GM18505 (cell line): ENCODE measurements around the gene EHD1.

ENCODE experiments used
- ATAC-seq: cut with Tn5 transposase; IDR thresholded peaks from one replicate; pipeline ENCODE4 v1.9.1; 2021; ENCODE audit not compliant: unreplicated experiment
- POLR2A ChIP-seq: IDR thresholded peaks from 4 replicates; pipeline ENCODE4 v1.6.1; 2011; ENCODE audit warnings: borderline replicate concordance; ENCODE audit not compliant: insufficient read depth, insufficient read length; ENCODE audit errors: extremely low read depth

Gene EHD1

DNA sequence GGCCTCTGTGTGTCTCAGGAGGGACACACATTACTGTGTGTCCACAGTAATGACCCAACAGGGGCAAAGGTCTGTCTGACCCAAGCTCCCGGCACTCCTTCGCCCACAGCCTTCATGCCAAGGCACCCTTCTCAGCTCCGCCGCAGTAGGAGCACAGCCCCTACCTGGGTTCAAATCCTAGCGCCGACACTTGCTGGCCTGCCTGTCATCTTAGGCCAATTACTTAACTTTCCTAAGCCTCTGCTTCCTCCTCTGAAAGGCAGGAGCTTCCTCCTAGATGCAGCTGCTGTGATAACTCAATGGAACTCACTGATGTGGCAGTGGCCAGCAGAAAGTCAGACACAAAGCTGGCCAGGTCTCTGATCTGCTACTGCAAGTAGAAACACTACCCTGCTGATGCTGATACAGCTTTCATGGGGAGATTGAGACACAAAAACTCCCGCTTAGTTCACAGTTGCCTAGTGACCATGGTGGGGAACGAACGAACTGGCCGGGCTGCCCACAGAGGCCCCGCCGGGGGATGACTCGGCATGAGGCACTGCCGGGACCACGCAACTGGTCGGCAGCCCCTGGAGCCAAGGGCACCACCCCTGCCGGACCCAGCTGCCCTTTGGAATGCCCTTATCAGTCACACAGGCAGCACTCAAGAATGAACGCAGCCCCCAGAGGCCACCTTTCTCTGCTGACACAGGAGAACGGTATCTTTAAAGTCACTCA lies 8.1 kb downstream of the EHD1 start:
- ATAC-seq, result no peak
- TF ChIP-seq POLR2A, result no peak

DNA sequence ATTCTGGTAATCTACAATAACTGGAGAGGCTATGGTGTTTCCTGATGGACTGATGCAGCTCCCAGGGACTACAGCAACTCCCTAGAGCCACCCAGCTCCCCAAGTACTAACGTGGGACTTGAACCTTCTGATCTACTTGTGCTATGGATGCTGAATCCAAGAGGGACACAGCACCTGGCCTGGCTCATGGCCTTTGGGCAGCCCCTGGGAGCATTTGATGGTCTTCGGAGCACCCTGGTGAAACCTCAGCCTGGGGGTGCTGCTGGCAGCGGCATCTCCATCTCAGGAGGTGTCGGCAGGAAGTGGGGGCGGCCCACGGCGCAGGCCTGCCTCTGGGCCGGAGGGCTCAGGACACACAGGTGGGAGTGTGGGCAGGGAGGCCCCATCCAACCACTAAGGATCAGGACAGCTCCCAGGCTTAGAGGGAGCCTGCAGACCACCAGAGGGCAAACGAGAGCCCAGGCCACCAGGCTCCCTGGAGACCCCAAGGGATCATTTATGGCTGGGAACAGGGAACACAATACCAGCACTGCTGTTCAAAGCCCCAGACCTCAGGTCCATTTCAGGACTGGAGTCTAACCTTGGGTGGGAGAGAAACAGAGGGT lies 8.7 kb downstream of the EHD1 start:
- no peak for ATAC-seq
- no peak for TF ChIP-seq POLR2A

DNA sequence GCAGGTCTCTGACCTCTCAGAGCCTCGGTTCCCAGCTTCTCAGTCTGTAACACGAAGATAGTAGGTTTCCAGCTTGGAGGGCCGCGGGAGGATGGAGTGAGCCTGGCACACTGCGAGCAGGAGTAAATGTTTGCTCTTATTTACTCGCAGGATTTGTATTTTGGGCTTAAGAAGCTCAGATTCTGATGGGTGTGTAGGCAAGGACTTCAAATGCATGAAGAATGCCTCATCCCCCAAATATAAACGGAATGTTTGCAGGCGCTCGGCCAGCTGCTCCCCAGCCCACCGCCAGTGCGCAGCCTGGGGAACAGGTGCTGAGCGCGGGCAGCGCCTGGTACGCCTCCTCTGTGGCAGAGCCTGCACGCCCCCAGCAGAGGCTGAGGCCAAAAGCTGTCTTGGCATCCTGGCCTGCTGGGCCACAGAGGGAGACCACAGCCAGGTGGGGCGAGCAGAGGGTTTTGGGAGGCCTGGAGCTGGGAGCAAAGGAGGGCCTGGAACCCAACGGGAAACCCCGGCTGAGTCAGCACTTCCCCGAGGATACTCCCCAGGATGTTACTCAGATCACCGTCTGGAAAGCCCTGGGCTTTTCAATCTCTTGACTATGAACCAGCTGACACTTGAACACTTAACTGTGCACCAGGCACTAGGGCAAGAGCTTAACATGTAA lies 9.4 kb downstream of the EHD1 start:
- TF ChIP-seq POLR2A, result no peak
- no peak for ATAC-seq

DNA sequence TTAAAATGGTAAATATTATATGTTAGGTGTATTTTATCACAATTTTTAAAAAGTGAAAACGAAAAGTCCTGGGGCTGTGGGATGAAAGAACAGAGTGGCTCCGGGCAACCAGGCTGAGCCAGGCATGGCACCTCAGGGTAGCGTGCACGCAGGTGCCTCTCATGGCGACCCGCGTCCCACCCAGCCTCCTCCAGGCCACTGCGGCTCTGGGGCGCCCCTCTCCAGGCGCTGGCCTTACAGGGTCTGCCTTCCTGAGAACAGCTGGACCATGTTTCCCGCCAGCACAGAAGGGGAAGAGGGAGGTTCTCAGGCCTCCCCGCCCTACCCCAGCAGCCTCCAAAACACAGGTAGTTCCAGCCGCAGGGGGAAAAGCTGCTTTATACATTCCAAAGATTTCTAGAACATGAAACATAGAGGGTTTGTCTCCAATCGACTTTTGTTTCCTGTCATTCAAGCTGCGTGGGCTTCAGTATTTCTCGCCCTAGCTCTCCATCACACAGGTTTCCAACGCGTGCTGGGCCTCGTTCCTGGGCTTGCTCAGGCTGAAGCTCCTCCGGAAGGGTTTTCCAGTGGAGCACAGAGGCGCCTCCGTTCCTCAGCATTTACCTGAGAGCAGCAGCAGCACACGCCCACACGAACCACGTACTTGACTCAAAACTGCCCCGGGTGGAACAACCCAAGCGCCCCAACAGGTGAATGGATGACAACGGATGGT lies 10.5 kb downstream of the EHD1 start:
- no peak for TF ChIP-seq POLR2A
- ATAC-seq, result no peak

DNA sequence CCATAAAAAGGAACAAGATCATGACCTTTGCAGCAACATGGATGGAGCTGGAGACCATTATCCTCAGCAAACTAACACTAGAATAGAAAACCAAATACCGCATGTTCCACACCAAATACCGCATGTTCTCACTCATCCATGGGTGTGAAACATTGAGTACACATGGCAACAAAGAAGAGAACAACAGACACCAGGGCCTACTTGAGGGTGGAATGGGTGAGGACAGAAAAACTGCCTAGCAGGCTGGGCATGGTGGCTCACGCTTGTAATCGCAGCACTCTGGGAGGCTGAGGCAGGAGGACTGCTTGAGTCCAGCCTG lies 12.3 kb downstream of the EHD1 start:
- peak; percentile 39 for TF ChIP-seq POLR2A
- ATAC-seq, result no peak

DNA sequence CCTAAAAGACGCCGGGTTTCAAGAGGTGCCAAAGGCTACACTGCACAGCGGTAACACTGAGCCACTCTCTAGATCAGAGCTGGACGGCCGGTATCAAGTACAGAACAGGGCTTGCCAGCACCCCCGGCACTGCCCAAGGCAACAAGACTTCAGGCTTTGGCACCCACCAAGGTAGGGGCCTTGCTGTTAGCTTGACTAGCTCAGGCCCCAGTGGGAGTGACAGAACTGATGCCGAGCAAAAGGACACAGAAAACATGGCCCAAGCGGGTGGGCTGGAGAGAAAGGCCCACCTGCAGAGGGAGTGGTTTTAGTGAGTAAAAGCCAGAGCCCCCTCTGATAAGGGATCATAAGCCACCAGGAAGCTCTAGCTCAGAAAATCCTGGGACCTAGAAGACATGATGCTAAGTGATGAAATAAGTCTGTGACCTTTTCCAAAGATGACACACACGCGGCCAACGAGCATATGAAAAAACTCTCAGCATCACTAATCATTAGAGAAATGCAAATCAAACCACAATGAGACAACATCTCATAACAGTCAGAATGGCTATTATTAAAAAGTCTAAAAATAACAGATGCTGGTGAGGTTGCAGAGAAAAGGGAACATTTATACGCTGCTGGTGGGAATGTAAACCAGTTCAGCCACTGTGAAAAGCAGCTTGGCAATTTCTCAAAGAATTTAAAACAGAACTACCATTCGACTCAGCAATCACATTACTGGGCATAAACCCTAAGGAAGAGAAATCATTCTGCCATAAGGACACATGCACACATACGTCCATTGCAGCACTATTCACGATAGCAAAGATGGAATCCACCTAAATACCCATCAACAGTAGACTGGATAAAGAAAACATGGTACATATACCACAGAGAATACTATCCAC lies 12.9 kb downstream of the EHD1 start:
- no peak for TF ChIP-seq POLR2A
- peak; percentile 24 for ATAC-seq

DNA sequence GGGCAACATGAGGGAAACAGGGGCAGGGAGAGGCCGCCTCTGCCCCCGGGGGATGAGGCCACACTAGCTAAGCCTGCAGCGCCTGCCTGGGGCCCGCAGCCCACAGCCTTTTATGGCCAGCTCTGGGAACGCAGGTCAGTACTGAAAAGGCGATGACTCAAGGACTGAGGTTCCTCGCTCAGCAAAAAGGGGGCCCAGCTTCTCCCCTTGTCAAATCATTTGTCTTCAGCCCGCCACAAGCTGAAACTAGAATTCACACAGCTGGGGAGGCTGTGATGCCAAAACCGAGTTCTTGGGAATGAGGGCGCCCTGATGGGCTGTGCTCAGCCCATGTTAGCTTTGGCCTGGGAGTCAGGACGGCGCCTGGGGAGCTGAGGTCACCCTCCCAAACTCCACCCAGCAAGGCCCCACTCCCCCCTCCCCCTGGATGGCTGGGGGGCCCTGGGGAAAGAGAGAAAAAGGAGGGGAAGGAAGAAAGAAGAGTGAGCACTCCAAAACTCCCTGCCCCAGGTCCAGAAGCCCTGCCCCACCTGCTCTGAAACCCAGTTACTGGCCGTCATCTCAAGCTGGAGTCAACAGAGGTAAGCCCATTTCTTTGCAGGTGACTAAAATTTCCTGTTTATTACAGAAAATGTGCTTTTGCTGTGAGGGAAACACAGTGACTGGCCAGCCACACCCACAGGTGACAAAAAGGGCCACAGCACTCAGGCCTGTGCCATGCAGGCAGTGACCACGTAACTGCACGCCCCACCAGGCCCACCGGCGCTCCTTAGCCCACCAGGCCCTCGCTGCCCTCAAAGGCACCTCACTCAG lies 13.7 kb downstream of the EHD1 start:
- peak; percentile 33 for ATAC-seq

DNA sequence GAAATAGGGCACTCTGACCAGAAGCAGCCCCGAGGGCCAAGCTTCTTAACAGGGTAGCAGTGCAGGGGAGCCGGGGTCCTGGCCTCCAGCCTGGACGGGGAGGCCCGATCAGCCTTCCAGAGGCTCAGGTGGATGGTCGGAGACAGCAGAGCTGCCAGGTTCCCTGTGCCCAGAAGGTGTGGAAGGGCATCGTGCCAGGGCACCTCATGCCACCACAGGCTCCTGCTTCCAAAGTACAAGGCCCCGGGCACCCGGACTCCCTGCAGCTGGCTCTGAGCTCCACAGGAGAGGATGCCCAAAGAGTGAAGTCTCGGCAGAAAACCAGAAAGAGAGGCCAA lies 14.3 kb downstream of the EHD1 start:
- no peak for TF ChIP-seq POLR2A
- no peak for ATAC-seq

More for the DNA sequence above, 13.7 kb downstream of the EHD1 start:
- TF ChIP-seq POLR2A, result peak; percentile 65

DNA sequence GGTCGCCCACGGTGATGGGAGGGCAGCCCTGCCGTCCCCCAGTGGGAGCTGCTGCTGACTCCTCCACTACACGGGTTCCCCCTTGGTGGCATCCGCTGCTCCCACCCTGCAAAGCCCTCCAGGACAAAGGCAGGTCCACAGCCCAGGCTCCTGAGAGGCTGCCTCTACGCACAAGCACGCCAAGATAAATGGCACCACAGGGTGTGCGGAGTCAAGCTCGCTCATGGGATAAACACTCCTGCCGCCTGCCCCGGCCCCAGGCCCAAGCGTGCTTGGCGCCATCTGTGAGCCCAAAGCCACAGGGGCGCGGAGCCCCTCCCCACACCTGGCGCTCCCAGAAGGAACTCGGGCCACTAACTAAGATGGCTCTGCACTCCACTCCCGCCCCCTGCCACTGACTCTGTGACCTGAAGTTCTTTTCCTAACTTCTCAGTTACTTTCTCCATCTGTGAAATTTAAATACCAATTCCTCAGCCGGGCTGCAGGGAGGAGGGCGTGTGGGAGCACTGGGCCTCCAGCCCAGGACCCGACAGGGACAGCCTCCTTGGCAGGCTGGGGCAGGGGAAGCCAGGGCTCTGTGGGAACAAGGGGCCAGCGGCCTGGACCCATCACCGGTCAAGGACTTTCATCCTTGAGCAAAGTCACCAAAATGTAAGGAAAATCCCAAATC lies 14.9 kb downstream of the EHD1 start:
- ATAC-seq, result no peak
- TF ChIP-seq POLR2A, result no peak

DNA sequence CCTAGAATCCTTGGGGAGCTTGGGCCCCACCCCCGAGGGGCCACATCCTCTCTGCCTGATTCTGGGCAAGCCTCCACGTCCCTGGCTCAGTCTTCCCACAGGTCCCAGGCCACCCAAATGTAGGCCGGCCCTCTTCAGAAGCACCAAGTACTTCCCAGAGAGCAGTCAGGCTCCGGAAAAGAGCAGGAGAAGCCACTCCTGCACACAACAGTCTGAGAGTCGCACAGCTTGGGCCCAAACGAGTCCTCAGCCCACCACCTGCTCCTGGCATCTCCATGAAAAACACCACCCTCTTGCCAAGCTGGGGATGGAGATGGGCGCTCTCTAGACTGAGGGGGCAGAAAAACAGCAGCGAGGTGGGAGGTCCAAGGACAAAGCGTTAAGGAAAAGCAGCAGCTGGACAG lies 15.4 kb downstream of the EHD1 start:
- no peak for ATAC-seq
- no peak for TF ChIP-seq POLR2A

DNA sequence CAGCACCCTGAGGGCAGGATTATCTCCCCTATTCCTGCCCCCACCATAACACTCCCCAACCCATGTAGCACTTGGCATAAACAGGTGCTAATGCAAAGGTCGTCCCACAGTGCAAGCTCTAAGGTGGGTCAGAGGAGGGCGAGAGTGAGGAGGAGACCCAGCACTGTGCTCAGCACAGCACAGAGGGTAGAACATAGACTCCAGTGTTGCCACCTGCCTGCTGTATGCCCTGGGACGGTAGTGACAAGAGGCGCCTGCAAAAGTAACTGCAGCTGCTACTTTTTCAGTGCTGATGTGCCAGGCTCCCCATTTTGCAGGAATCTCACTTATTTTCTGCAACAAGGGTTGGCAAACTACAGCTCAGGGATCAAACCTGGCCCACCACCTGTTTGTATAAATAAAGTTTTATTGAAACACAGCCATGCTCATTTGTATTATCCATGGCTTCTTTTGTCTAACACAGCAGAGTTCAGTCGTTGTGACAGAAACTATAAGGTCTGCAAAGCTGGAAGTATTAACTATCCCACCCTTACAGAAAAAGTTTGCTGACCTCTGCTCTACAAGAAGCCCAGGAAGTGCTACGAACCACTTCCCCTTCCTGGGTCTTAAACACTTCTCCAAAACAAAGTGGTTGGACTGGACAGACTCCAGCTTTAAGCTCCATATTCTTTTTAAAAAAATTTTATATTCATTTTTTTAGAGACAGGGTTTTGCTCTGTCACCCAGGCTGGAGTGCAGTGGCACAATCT lies 17.0 kb downstream of the EHD1 start:
- ATAC-seq, result no peak
- TF ChIP-seq POLR2A, result peak; percentile 26
